GM12872 (cell line): ENCODE measurements around the gene MPDU1.

Experiments
- CTCF ChIP-seq: IDR thresholded peaks from 3 replicates; pipeline ENCODE4 v1.5.1; 2011; ENCODE audit warnings: low read depth, mild to moderate bottlenecking, low read length, moderate library complexity; ENCODE audit not compliant: insufficient read depth

MPDU1 gene

GRCh38 chr17:7561589-7562207 lies 22.0 kb upstream of the MPDU1 start, which contains the start of gene SENP3:
Gene SENP3 (plus strand): TSS chr17:7561919. CDS start chr17:7563077, 1,158 bp downstream.
- TF ChIP-seq CTCF, result no peak

GRCh38 chr17:7562208-7562605 lies 21.4 kb upstream of the MPDU1 start:
- no peak for TF ChIP-seq CTCF

- no peak for TF ChIP-seq CTCF
Measured at GRCh38 chr17:7563115-7563869, 20.4 kb upstream of the MPDU1 start.

GRCh38 chr17:7569571-7569970 lies 14.1 kb upstream of the MPDU1 start:
- TF ChIP-seq CTCF, result no peak

GRCh38 chr17:7570351-7570750 lies 13.3 kb upstream of the MPDU1 start:
- no peak for TF ChIP-seq CTCF

- no peak for TF ChIP-seq CTCF
Measured at GRCh38 chr17:7572338-7572587, 11.4 kb upstream of the MPDU1 start.

- TF ChIP-seq CTCF, result no peak
Measured at GRCh38 chr17:7572588-7573323, 10.9 kb upstream of the MPDU1 start.
